IPS DF 6.9 (cell line): ENCODE measurements around the gene PGF.

Source experiments
- DNase-seq: peaks from one replicate; pipeline ENCODE4 v3.0.0-alpha.2; 2013; ENCODE audit warnings: low read depth, low spot score
- H3K27ac ChIP-seq: one replicate; pipeline ENCODE4 v1.5.1; 2013; ENCODE audit warnings: low read length, control low read depth
- H3K27me3 ChIP-seq: 2 replicates; pipeline ENCODE4 v1.6.1; 2013; ENCODE audit warnings: mild to moderate bottlenecking, low read length; ENCODE audit not compliant: control insufficient read depth, insufficient read depth
- H3K36me3 ChIP-seq: 2 replicates; pipeline ENCODE4 v1.6.1; 2013; ENCODE audit warnings: low read length; ENCODE audit not compliant: control insufficient read depth, insufficient read depth
- H3K4me1 ChIP-seq: 2 replicates; pipeline ENCODE4 v1.6.1; 2013; ENCODE audit warnings: low read length; ENCODE audit not compliant: control insufficient read depth, insufficient read depth
- H3K4me3 ChIP-seq: 2 replicates; pipeline ENCODE4 v1.5.1; 2013; ENCODE audit warnings: mild to moderate bottlenecking, low read length
- H3K9me3 ChIP-seq: 2 replicates; pipeline ENCODE4 v1.6.1; 2013; ENCODE audit warnings: low read length, inconsistent platforms; ENCODE audit not compliant: control insufficient read depth, insufficient read depth
- WGBS: extraction: QIAGEN DNeasy Blood & Tissue Kit; methylation state at CpG from one replicate; pipeline ENCODE4 v1.1.7; 2013; ENCODE audit warnings: mixed read lengths, missing lambda C conversion rate; ENCODE audit not compliant: insufficient read length, insufficient coverage; 5-methylcytosine and 5-hydroxymethylcytosine counted together

The PGF gene

GRCh38 chr14:74918380-74918779 is 37.0 kb downstream of the PGF start:
- no peaks in the 10 kb centered on the region for H3K4me1 ChIP-seq

GRCh38 chr14:74917646-74918081 is 37.7 kb downstream of the PGF start:
- Histone ChIP-seq H3K27me3 (no peaks in the 10 kb centered on the region), H3K4me3 (no peak overlapping the region), H3K27ac (no peak overlapping the region), H3K36me3 (no peaks in the 10 kb centered on the region), H3K4me1 (no peaks in the 10 kb centered on the region), H3K9me3 (no peaks in the 10 kb centered on the region)
- DNase-seq, result no peak
- no CpG with 5 or more reads among the region's 13 CpGs for WGBS

More at GRCh38 chr14:74918380-74918779, 37.0 kb downstream of the PGF start:
- DNase-seq, result no peak
- WGBS, result no CpG with 5 or more reads among the region's 9 CpGs
- no peaks in the 10 kb centered on the region for H3K36me3 ChIP-seq
- H3K9me3 ChIP-seq, result no peaks in the 10 kb centered on the region
- no peak overlapping the region for H3K27ac ChIP-seq
- no peak overlapping the region for H3K4me3 ChIP-seq
- no peaks in the 10 kb centered on the region for H3K27me3 ChIP-seq

GRCh38 chr14:74917178-74917543 is 38.2 kb downstream of the PGF start:
- H3K36me3 ChIP-seq, result no peaks in the 10 kb centered on the region
- H3K9me3 ChIP-seq, result no peaks in the 10 kb centered on the region
- H3K4me1 ChIP-seq, result no peaks in the 10 kb centered on the region; the same call in 1 of the 2 replicates
- no CpG with 5 or more reads among the region's 5 CpGs for WGBS
- H3K4me3 ChIP-seq, result no peak overlapping the region
- H3K27ac ChIP-seq, result no peak overlapping the region
- no peak for DNase-seq
- no peaks in the 10 kb centered on the region for H3K27me3 ChIP-seq

- no peaks in the 10 kb centered on the region; the same call in 1 of the 2 replicates for H3K4me1 ChIP-seq
- H3K27ac ChIP-seq, result no peak overlapping the region
- no peaks in the 10 kb centered on the region for H3K27me3 ChIP-seq
- no CpG with 5 or more reads among the region's 7 CpGs for WGBS
- H3K4me3 ChIP-seq, result no peak overlapping the region
- no peaks in the 10 kb centered on the region for H3K36me3 ChIP-seq
- no peaks in the 10 kb centered on the region for H3K9me3 ChIP-seq
- DNase-seq, result no peak
Observed at GRCh38 chr14:74915826-74916225, 39.6 kb downstream of the PGF start.

GRCh38 chr14:74915426-74915825 is 40.0 kb downstream of the PGF start:
- H3K4me3 ChIP-seq, result no peak overlapping the region

GRCh38 chr14:74913986-74914573 is 41.3 kb downstream of the PGF start:
- Histone ChIP-seq H3K4me3 (no peak overlapping the region), H3K27ac (no peak overlapping the region), H3K4me1 (no peaks in the 10 kb centered on the region; the same call in 1 of the 2 replicates), H3K9me3 (no peaks in the 10 kb centered on the region), H3K36me3 (no peaks in the 10 kb centered on the region), H3K27me3 (no peaks in the 10 kb centered on the region)
- DNase-seq, result peak; percentile 41
- no CpG with 5 or more reads among the region's 6 CpGs for WGBS

More at GRCh38 chr14:74915426-74915825, 40.0 kb downstream of the PGF start:
- Histone ChIP-seq H3K36me3 (no peaks in the 10 kb centered on the region), H3K27ac (no peak overlapping the region), H3K27me3 (no peaks in the 10 kb centered on the region), H3K9me3 (no peaks in the 10 kb centered on the region), H3K4me1 (no peaks in the 10 kb centered on the region; the same call in 1 of the 2 replicates)
- WGBS, result no CpG with 5 or more reads among the region's 4 CpGs
- DNase-seq, result no peak

GRCh38 chr14:74913393-74913910 is 41.9 kb downstream of the PGF start:
- H3K9me3 ChIP-seq, result no peaks in the 10 kb centered on the region
- no CpG with 5 or more reads among the region's 5 CpGs for WGBS
- H3K4me1 ChIP-seq, result no peaks in the 10 kb centered on the region; the same call in 1 of the 2 replicates
- H3K4me3 ChIP-seq, result no peak overlapping the region
- H3K36me3 ChIP-seq, result no peaks in the 10 kb centered on the region
- no peak for DNase-seq
- H3K27me3 ChIP-seq, result no peaks in the 10 kb centered on the region
- H3K27ac ChIP-seq, result no peak overlapping the region

GRCh38 chr14:74912801-74913200 is 42.6 kb downstream of the PGF start:
- no peak overlapping the region for H3K4me3 ChIP-seq
- no CpG with 5 or more reads among the region's 10 CpGs for WGBS
- no peaks in the 10 kb centered on the region for H3K27me3 ChIP-seq
- H3K4me1 ChIP-seq, result no peaks in the 10 kb centered on the region; the same call in 1 of the 2 replicates
- H3K9me3 ChIP-seq, result no peaks in the 10 kb centered on the region
- DNase-seq, result no peak
- no peaks in the 10 kb centered on the region for H3K36me3 ChIP-seq
- no peak overlapping the region for H3K27ac ChIP-seq

GRCh38 chr14:74912111-74912510 is 43.3 kb downstream of the PGF start:
- no peak overlapping the region for H3K27ac ChIP-seq
- H3K4me1 ChIP-seq, result no peaks in the 10 kb centered on the region; the same call in 1 of the 2 replicates
- H3K4me3 ChIP-seq, result no peak overlapping the region
- H3K9me3 ChIP-seq, result no peaks in the 10 kb centered on the region
- WGBS, result no CpG with 5 or more reads among the region's 6 CpGs
- no peak for DNase-seq
- no peaks in the 10 kb centered on the region for H3K27me3 ChIP-seq
- H3K36me3 ChIP-seq, result no peaks in the 10 kb centered on the region

GRCh38 chr14:74911704-74912103 is 43.7 kb downstream of the PGF start:
- Histone ChIP-seq H3K9me3 (no peaks in the 10 kb centered on the region), H3K36me3 (no peaks in the 10 kb centered on the region), H3K27ac (no peak overlapping the region), H3K4me1 (no peaks in the 10 kb centered on the region; the same call in 1 of the 2 replicates), H3K27me3 (no peaks in the 10 kb centered on the region), H3K4me3 (no peak overlapping the region)
- DNase-seq, result no peak
- no CpG with 5 or more reads among the region's 5 CpGs for WGBS

- Histone ChIP-seq H3K4me3 (no peak overlapping the region), H3K27me3 (no peaks in the 10 kb centered on the region), H3K36me3 (no peaks in the 10 kb centered on the region), H3K27ac (no peak overlapping the region), H3K9me3 (no peaks in the 10 kb centered on the region), H3K4me1 (no peaks in the 10 kb centered on the region; the same call in 1 of the 2 replicates)
- no peak for DNase-seq
- no CpG with 5 or more reads among the region's 6 CpGs for WGBS
Observed at GRCh38 chr14:74911221-74911620, 44.2 kb downstream of the PGF start.
